Caco-2 (cell line): ENCODE measurements around the gene EXOC2. TPM values are rescaled to one million over a fixed set of nuclear protein-coding genes. Genes with fewer than 3 reads are reported as not detected.

Experiments used
- BruUV-seq: library from RNA; stranded (reverse); fragments of 400-500 nt; replicated peaks from 2 replicates; lab custom pipeline; 2021; lab: Mats Ljungman, UMichigan
- CTCF ChIA-PET: fragments of 300-600 bp; sonication (Branson Sonifier 250); formaldehyde crosslinking; loops from one replicate; lab custom pipeline; 2022; ENCODE audit warnings: antibody characterized with exemption; lab: Charles Lee
- POLR2A ChIA-PET: fragments of 300-600 bp; sonication (Branson Sonifier 250); formaldehyde crosslinking; loops from one replicate; lab custom pipeline; 2022; ENCODE audit warnings: antibody characterized with exemption; lab: Charles Lee
- DNase-seq, 2 experiments: peaks; one replicate each; pipeline versions ENCODE4 v3.0.0 to v3.0.0-alpha.2; 2020 to 2022
- H3K27me3 ChIP-seq: replicated peaks from 2 replicates; pipeline ENCODE4 v1.6.0; 2011; ENCODE audit warnings: low read length; ENCODE audit not compliant: control insufficient read depth, insufficient read depth
- H3K36me3 ChIP-seq: 2 replicates; pipeline ENCODE4 v1.5.1; 2011; ENCODE audit warnings: low read length; ENCODE audit not compliant: control insufficient read depth, insufficient read depth
- H3K4me1 ChIP-seq: fragments of 250-450 bp; sonication (Bioruptor Pico); 2 replicates; pipeline ENCODE4 v1.5.1; 2020; ENCODE audit warnings: mild to moderate bottlenecking
- H3K4me3 ChIP-seq: 2 replicates; pipeline ENCODE4 v1.5.1; 2011; ENCODE audit warnings: low read depth, mild to moderate bottlenecking, control low read depth, low read length
- H3K9me3 ChIP-seq: fragments of 250-450 bp; sonication (Bioruptor Pico); 2 replicates; pipeline ENCODE4 v1.5.1; 2020; ENCODE audit warnings: mild to moderate bottlenecking, moderate library complexity
- H3K27ac Mint-ChIP-seq: one replicate; pipeline ENCODE4 v1.8.0; 2022; ENCODE audit warnings: mixed read lengths; ENCODE audit not compliant: unreplicated experiment
- H3K27me3 Mint-ChIP-seq: one replicate; pipeline ENCODE4 v1.8.0; 2022; ENCODE audit warnings: mixed read lengths; ENCODE audit not compliant: insufficient read depth, unreplicated experiment
- H3K36me3 Mint-ChIP-seq: one replicate; pipeline ENCODE4 v1.8.0; 2022; ENCODE audit warnings: mild to moderate bottlenecking, mixed read lengths; ENCODE audit not compliant: insufficient read depth, unreplicated experiment
- H3K4me1 Mint-ChIP-seq: one replicate; pipeline ENCODE4 v1.8.0; 2022; ENCODE audit warnings: low read depth, mixed read lengths; ENCODE audit not compliant: unreplicated experiment
- H3K4me3 Mint-ChIP-seq: one replicate; pipeline ENCODE4 v1.8.0; 2022; ENCODE audit warnings: mild to moderate bottlenecking, moderate library complexity, mixed read lengths; ENCODE audit not compliant: unreplicated experiment
- H3K9me3 Mint-ChIP-seq: one replicate; pipeline ENCODE4 v1.8.0; 2022; ENCODE audit warnings: mixed read lengths; ENCODE audit not compliant: unreplicated experiment
- CTCF ChIP-seq, 2 experiments: fragments of 200-600 bp in 1 of 2; IDR thresholded peaks; 1 replicate in 1 of 2; 2 replicates in 1 of 2; pipeline versions ENCODE4 v1.5.1 to v1.8.0; 2011 to 2022; ENCODE audit warnings: antibody characterized with exemption in 1 of 2, control low read depth in 1 of 2, inconsistent platforms in 1 of 2, low read depth in 1 of 2, low read length in 1 of 2, mild to moderate bottlenecking in 1 of 2, moderate library complexity in 1 of 2; ENCODE audit not compliant: insufficient read depth in 1 of 2, severe bottlenecking in 1 of 2, unreplicated experiment in 1 of 2
- intact Hi-C: fragments of 100-400 bp; cut with micrococcal nuclease; formaldehyde crosslinking; loops from one replicate; pipeline ENCODE4 v1.10.0; 2022; ENCODE audit not compliant: unreplicated experiment
- total RNA-seq: library from RNA; stranded (reverse); gene quantifications from 2 replicates; pipeline ENCODE4 v1.2.3, GENCODE V29; 2022

EXOC2 gene
- total RNA-seq, 1 experiment from 2014 or later = 21.4 TPM

GRCh38 chr6:497258-497657, 195.7 kb downstream of the EXOC2 start:
- Histone ChIP-seq H3K4me3 (no peak overlapping the region), H3K27me3 (no peaks in the 10 kb centered on the region), H3K4me1 (no peaks in the 10 kb centered on the region), H3K9me3 (no peaks in the 10 kb centered on the region), H3K36me3 (peaks cover 1% of the 10 kb centered on the region; the same call in 1 of the 2 replicates)
- no peaks in the 10 kb centered on the region for H3K4me1 Mint-ChIP-seq
- intact Hi-C loops = no loop called here
- no peak overlapping the region for H3K4me3 Mint-ChIP-seq
- H3K9me3 Mint-ChIP-seq = no peaks in the 10 kb centered on the region
- no peak overlapping the region for H3K27ac Mint-ChIP-seq
- ChIA-PET CTCF (no interaction called here), POLR2A (no interaction called here)
- BruUV-seq = no TSS peak
- no peak for DNase-seq
- H3K36me3 Mint-ChIP-seq = peaks cover 6% of the 10 kb centered on the region
- H3K27me3 Mint-ChIP-seq = no peaks in the 10 kb centered on the region
- TF ChIP-seq CTCF (IDR thresholded peaks at IDR 0.05; ENCODE audit: insufficient read depth in 1 of 2, low read depth in 1 of 2, low read length in 1 of 2, severe bottlenecking in 1 of 2, unreplicated experiment in 1 of 2) = no peak

- no peak overlapping the region for H3K27ac Mint-ChIP-seq
- intact Hi-C loops = no loop called here
- no peaks in the 10 kb centered on the region for H3K9me3 Mint-ChIP-seq
- H3K36me3 Mint-ChIP-seq = peaks cover 6% of the 10 kb centered on the region
- H3K4me1 Mint-ChIP-seq = no peaks in the 10 kb centered on the region
- CTCF ChIA-PET = no interaction called here
- POLR2A ChIA-PET = no interaction called here
- no peak for TF ChIP-seq CTCF (IDR thresholded peaks at IDR 0.05; ENCODE audit: insufficient read depth in 1 of 2, low read depth in 1 of 2, low read length in 1 of 2, severe bottlenecking in 1 of 2, unreplicated experiment in 1 of 2)
- Histone ChIP-seq H3K4me3 (no peak overlapping the region), H3K4me1 (no peaks in the 10 kb centered on the region), H3K36me3 (peaks cover 1% of the 10 kb centered on the region; the same call in 1 of the 2 replicates), H3K9me3 (no peaks in the 10 kb centered on the region), H3K27me3 (no peaks in the 10 kb centered on the region)
- BruUV-seq = no TSS peak
- no peak overlapping the region for H3K4me3 Mint-ChIP-seq
- no peak for DNase-seq
- H3K27me3 Mint-ChIP-seq = no peaks in the 10 kb centered on the region
These were observed 196.3 kb downstream of the EXOC2 start for GRCh38 chr6:496649-497048.

- H3K27me3 ChIP-seq = no peaks in the 10 kb centered on the region
- DNase-seq = no peak
- no peak overlapping the region for H3K4me3 Mint-ChIP-seq
- ChIA-PET CTCF (no interaction called here), POLR2A (no interaction called here)
- peaks cover 1% of the 10 kb centered on the region; the same call in 1 of the 2 replicates for H3K36me3 ChIP-seq
- TF ChIP-seq CTCF (IDR thresholded peaks at IDR 0.05; ENCODE audit: insufficient read depth in 1 of 2, low read depth in 1 of 2, low read length in 1 of 2, severe bottlenecking in 1 of 2, unreplicated experiment in 1 of 2) = no peak
- H3K9me3 Mint-ChIP-seq = no peaks in the 10 kb centered on the region
- peaks cover 6% of the 10 kb centered on the region for H3K36me3 Mint-ChIP-seq
- no peaks in the 10 kb centered on the region for H3K27me3 Mint-ChIP-seq
- no peak overlapping the region for H3K4me3 ChIP-seq
- no TSS peak for BruUV-seq
- no peaks in the 10 kb centered on the region for H3K4me1 Mint-ChIP-seq
- H3K4me1 ChIP-seq = no peaks in the 10 kb centered on the region
- no peak overlapping the region for H3K27ac Mint-ChIP-seq
- intact Hi-C loops = no loop called here
- no peaks in the 10 kb centered on the region for H3K9me3 ChIP-seq
These were observed 198.5 kb downstream of the EXOC2 start for GRCh38 chr6:494394-494793.
